ENCODE results near the gene CENPO.

CENPO gene

GRCh38 chr2:24837996-24838513 lies 44.8 kb downstream of the CENPO start:
- H3K4me3 ChIP-seq (ENCODE audit: low read depth, low read length) = no peak overlapping the region
- DNase-seq (ENCODE audit: low read depth) = no peak
- TF ChIP-seq, protein P1, sequence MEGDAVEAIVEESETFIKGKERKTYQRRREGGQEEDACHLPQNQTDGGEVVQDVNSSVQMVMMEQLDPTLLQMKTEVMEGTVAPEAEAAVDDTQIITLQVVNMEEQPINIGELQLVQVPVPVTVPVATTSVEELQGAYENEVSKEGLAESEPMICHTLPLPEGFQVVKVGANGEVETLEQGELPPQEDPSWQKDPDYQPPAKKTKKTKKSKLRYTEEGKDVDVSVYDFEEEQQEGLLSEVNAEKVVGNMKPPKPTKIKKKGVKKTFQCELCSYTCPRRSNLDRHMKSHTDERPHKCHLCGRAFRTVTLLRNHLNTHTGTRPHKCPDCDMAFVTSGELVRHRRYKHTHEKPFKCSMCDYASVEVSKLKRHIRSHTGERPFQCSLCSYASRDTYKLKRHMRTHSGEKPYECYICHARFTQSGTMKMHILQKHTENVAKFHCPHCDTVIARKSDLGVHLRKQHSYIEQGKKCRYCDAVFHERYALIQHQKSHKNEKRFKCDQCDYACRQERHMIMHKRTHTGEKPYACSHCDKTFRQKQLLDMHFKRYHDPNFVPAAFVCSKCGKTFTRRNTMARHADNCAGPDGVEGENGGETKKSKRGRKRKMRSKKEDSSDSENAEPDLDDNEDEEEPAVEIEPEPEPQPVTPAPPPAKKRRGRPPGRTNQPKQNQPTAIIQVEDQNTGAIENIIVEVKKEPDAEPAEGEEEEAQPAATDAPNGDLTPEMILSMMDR (IDR thresholded peaks at IDR 0.05; ENCODE audit: control insufficient read depth, extremely low read depth, insufficient read depth) = no peak

DNA sequence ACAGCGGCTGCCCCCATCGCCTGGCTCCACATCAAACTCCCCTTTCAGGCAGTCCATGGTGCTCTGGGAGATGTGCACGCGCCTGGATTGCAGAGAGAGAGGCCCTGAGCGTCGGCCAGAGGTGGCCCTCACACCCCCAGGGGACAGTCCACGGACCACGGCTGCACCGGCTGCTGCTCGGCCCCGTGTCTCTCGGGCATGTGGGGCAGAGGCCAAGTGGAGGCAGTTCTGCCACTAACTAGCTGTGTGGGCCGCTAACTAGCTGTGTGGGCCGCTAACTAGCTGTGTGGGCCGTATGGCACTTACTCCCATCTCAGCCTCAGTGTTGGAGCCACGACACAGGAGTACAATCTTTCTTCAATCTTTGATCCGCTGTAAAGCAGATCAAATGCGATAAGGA lies 45.3 kb downstream of the CENPO start:
- H3K4me3 ChIP-seq (ENCODE audit: low read depth, low read length) = no peak overlapping the region
- DNase-seq (ENCODE audit: low read depth) = no peak
- TF ChIP-seq, protein P1 (IDR thresholded peaks at IDR 0.05; ENCODE audit: control insufficient read depth, extremely low read depth, insufficient read depth) = no peak

DNA sequence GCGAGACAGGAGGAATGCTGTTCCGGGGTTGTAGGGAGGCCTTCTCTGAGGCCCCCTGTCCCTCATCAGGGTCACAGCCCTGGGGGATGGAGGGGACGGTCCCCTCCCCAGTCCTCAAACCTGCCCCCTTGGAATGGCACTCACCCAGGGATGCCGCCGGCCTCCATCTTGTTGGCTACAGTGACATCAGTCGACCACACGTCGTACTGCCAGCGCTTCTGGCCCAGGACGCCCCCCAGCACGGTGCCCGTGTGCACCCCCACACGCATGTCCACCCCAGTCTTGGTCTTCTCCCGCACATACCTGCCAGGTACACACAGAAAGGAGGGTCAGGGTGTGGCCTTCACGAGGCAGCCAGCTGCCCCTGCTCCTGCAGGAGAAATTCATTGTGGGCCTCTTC lies 46.5 kb downstream of the CENPO start:
- TF ChIP-seq, protein P1 (IDR thresholded peaks at IDR 0.05; ENCODE audit: control insufficient read depth, extremely low read depth, insufficient read depth) = no peak

GRCh38 chr2:24840164-24840869 lies 47.1 kb downstream of the CENPO start:
- H3K4me3 ChIP-seq (ENCODE audit: low read depth, low read length) = no peak overlapping the region
- TF ChIP-seq, protein P1 (IDR thresholded peaks at IDR 0.05; ENCODE audit: control insufficient read depth, extremely low read depth, insufficient read depth) = no peak
- DNase-seq (ENCODE audit: low read depth) = no peak

More for the DNA sequence above, 46.5 kb downstream of the CENPO start:
- no peak overlapping the region for H3K4me3 ChIP-seq (ENCODE audit: low read depth, low read length)
- DNase-seq (ENCODE audit: low read depth) = no peak

DNA sequence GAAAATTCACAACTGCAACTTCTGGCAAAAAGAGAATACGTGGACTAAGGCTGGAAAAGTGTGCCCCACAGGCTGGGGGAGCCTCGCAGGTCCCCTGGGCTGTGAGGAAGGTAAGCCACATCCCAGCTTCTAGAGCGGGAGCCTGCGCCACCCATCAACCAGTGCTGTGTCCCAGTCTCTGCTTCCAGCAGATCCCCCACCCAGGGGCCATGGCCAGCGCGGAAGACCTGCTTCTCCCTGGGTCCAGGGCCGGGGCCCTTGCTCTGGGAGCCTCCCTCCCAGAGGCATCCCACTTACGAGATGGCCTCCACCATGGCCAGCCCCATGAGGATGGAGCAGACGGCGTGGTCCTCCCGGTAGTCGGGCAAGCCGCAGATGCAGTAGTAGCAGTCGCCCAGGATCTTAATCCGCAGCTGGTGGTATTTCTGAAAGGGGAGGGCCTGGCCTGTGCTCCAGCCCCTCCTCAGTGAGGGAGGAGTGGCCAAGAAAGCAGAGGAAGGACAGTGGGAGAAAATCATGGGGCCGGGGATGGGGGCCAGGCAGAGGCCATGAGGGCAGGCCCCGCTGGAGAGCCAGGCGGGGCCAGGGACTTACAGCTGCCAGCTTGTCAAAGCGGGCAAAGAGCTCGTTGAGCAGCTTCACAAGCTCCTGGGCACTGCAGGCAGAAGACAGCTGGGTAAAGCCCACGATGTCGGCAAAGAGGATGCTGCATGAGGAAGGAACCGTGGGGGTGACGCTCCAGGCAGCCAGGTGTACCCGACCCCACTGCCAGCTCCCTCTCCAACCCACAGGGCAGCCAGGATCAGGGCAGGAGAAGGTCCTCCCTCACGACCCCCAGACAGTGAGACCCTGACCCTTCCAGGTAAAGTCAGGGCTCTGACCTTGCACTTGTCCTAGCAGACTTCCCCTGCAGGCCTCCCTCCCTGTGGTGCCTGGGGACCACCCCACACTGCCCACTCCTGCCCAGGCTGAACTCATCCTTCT lies 48.0 kb downstream of the CENPO start:
- H3K4me3 ChIP-seq (ENCODE audit: low read depth, low read length) = no peak overlapping the region
- DNase-seq (ENCODE audit: low read depth) = no peak
- TF ChIP-seq, protein P1 (IDR thresholded peaks at IDR 0.05; ENCODE audit: control insufficient read depth, extremely low read depth, insufficient read depth) = no peak

DNA sequence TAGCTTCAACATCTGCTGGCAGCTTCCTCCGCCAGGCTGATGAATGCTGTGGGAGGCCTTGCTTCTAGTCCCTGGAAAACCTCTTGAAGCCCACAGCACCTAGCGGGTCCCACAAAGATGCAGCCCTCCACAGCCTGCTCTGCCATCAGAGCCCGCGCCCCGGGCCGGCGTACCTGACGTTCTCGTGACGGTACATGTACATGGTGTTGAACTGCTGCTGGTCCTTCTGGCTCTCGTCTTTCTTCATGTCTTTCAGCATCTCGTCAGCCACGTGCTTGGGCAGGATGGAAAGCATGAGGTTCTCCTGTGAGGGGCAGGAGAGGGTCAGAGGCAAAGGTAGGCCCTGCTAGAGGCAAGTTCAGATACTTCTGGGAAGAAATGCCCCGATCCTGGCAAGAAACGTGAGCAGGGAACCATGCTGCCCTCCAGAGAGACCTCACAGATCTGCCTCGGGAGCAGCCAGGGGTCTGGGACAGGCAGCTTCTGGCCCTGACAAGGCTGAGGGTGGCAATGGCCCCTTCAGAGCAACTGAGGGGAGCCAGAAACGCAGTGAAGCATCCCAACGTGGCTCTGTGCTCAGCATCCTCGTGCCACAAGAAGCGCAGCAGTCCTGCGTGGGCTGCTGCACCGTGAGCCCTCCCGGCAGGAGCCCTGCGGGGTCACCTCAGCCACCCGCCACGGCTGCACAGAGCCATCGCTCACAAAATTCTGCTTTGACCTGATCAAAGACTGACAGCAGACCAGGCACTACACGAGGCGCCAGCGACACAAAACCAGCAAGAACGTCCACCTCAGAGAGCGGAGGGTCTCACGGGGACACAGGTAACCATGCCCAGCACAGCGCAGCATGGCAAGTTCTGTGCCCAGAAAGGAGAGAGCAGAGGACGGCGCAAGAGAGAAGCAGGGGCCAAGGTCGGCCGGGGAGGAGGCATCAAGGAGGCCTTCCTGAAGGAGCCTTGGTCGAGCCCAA lies 49.1 kb downstream of the CENPO start:
- H3K4me3 ChIP-seq (ENCODE audit: low read depth, low read length) = no peak overlapping the region
- no peak for DNase-seq (ENCODE audit: low read depth)
- TF ChIP-seq, protein P1 (IDR thresholded peaks at IDR 0.05; ENCODE audit: control insufficient read depth, extremely low read depth, insufficient read depth) = no peak
